ENCODE data around the gene PPDPF. TPM values are rescaled to one million over a fixed set of nuclear protein-coding genes. Genes with fewer than 3 reads are reported as not detected.

PPDPF gene
- total RNA-seq, 2 donors from 2014 or later: 138 to 185 TPM

- peaks cover 0 to 21% of the 10 kb centered on the region in 2 donors for H3K4me1 ChIP-seq
- DNase-seq (ENCODE audit: low spot score): no peak
- H3K9me3 ChIP-seq: peaks cover 0 to 13% of the 10 kb centered on the region in 2 donors
- H3K27me3 ChIP-seq: no peaks in the 10 kb centered on the region
- no peak overlapping the region for H3K27ac ChIP-seq
- no peak for TF ChIP-seq CTCF (IDR thresholded peaks at IDR 0.05)
- no peaks in the 10 kb centered on the region for H3K36me3 ChIP-seq
- H3K4me3 ChIP-seq: no peak overlapping the region
These were observed 15.3 kb upstream of the PPDPF start for GRCh38 chr20:63505281-63505680.

- Histone ChIP-seq H3K4me1 (peaks cover 0 to 18% of the 10 kb centered on the region in 2 donors), H3K36me3 (no peaks in the 10 kb centered on the region), H3K27me3 (no peaks in the 10 kb centered on the region), H3K4me3 (no peak overlapping the region), H3K9me3 (peaks cover 0 to 13% of the 10 kb centered on the region in 2 donors), H3K27ac (no peak overlapping the region)
- no peak for TF ChIP-seq CTCF (IDR thresholded peaks at IDR 0.05)
- DNase-seq (ENCODE audit: low spot score): no peak
These were observed 14.8 kb upstream of the PPDPF start for GRCh38 chr20:63505723-63506122.

- no peaks in the 10 kb centered on the region for H3K36me3 ChIP-seq
- no peak overlapping the region for H3K27ac ChIP-seq
- no peak for TF ChIP-seq CTCF (IDR thresholded peaks at IDR 0.05)
- DNase-seq (ENCODE audit: low spot score): no peak
- H3K4me3 ChIP-seq: no peak overlapping the region
- H3K27me3 ChIP-seq: no peaks in the 10 kb centered on the region
- H3K9me3 ChIP-seq: peaks cover 0 to 13% of the 10 kb centered on the region in 2 donors
- peaks cover 0 to 6% of the 10 kb centered on the region in 2 donors for H3K4me1 ChIP-seq
These were observed 13.4 kb upstream of the PPDPF start for GRCh38 chr20:63507083-63507743.

- Histone ChIP-seq H3K36me3 (no peaks in the 10 kb centered on the region), H3K4me3 (no peak overlapping the region), H3K9me3 (peaks cover 0 to 13% of the 10 kb centered on the region in 2 donors), H3K27me3 (no peaks in the 10 kb centered on the region), H3K27ac (no peak overlapping the region), H3K4me1 (no peaks in the 10 kb centered on the region)
- no peak for DNase-seq (ENCODE audit: low spot score)
- no peak for TF ChIP-seq CTCF (IDR thresholded peaks at IDR 0.05)
These were observed 12.3 kb upstream of the PPDPF start for GRCh38 chr20:63508072-63508768.

- DNase-seq (ENCODE audit: low spot score): no peak
- Histone ChIP-seq H3K27ac (no peak overlapping the region), H3K4me3 (no peak overlapping the region), H3K9me3 (peaks cover 0 to 13% of the 10 kb centered on the region in 2 donors), H3K27me3 (no peaks in the 10 kb centered on the region), H3K36me3 (no peaks in the 10 kb centered on the region), H3K4me1 (no peaks in the 10 kb centered on the region)
- no peak for TF ChIP-seq CTCF (IDR thresholded peaks at IDR 0.05)
These were observed 11.4 kb upstream of the PPDPF start for GRCh38 chr20:63509088-63509564.

All from right atrium auricular region (tissue), 2 donors.